HepG2 (cell line): ENCODE data around the gene CIITA. TPM values are rescaled to one million over a fixed set of nuclear protein-coding genes. Genes with fewer than 3 reads are reported as not detected.

ENCODE experiments used
- ATF7-NPFF ChIP-seq: sonication (generic); formaldehyde crosslinking; IDR thresholded peaks from 2 replicates; pipeline ENCODE4 v1.8.1; 2023; ENCODE audit warnings: mild to moderate bottlenecking, low read depth, missing genetic modification reagents, moderate library complexity
- BRF2 ChIP-seq: sonication (generic); formaldehyde crosslinking; IDR thresholded peaks from 2 replicates; pipeline ENCODE4 v1.8.1; 2022; ENCODE audit warnings: mild to moderate bottlenecking, missing genetic modification reagents
- E2F5 ChIP-seq: sonication (generic); formaldehyde crosslinking; conservative IDR thresholded peaks from 2 replicates; pipeline ENCODE4 v1.4.0; 2020; ENCODE audit warnings: missing genetic modification reagents
- FOXK1 ChIP-seq: sonication (generic); formaldehyde crosslinking; IDR thresholded peaks from 2 replicates; pipeline ENCODE4 v1.4.0; 2020; ENCODE audit warnings: low read depth, missing genetic modification reagents, borderline replicate concordance
- GATA4 ChIP-seq: sonication (generic); IDR thresholded peaks from 2 replicates; pipeline ENCODE4 v1.6.1; 2016; ENCODE audit warnings: antibody characterized with exemption, low read depth, borderline replicate concordance
- KDM2A ChIP-seq: sonication (generic); formaldehyde crosslinking; IDR thresholded peaks from 2 replicates; pipeline ENCODE4 v1.4.0; 2020; ENCODE audit warnings: low read depth, missing genetic modification reagents, borderline replicate concordance
- MYPOP ChIP-seq: sonication (generic); formaldehyde crosslinking; IDR thresholded peaks from 2 replicates; pipeline ENCODE4 v1.8.1; 2023; ENCODE audit warnings: mild to moderate bottlenecking, moderate library complexity, missing genetic modification reagents
- NFIB ChIP-seq: sonication (generic); formaldehyde crosslinking; IDR thresholded peaks from 2 replicates; pipeline ENCODE4 v1.9.0; 2021; ENCODE audit warnings: missing genetic modification reagents, mild to moderate bottlenecking, borderline replicate concordance
- ONECUT2 ChIP-seq: sonication (generic); formaldehyde crosslinking; IDR thresholded peaks from 2 replicates; pipeline ENCODE4 v1.4.0; 2020; ENCODE audit warnings: missing genetic modification reagents
- PRPF4 ChIP-seq: fragments of 200-400 bp; formaldehyde crosslinking; IDR thresholded peaks from 2 replicates; pipeline ENCODE4 v1.6.1; 2016; ENCODE audit warnings: low read length, low read depth; ENCODE audit not compliant: poor library complexity, severe bottlenecking
- SP5 ChIP-seq: IDR thresholded peaks from 2 replicates; pipeline ENCODE4 v1.6.1; 2016; ENCODE audit warnings: low read depth, borderline replicate concordance
- ZBTB44 ChIP-seq: sonication (generic); formaldehyde crosslinking; IDR thresholded peaks from 2 replicates; pipeline ENCODE4 v1.4.0; 2020; ENCODE audit warnings: missing genetic modification reagents
- ZFAT ChIP-seq: sonication (generic); formaldehyde crosslinking; conservative IDR thresholded peaks from 2 replicates; pipeline ENCODE4 v1.8.1; 2023; ENCODE audit warnings: missing genetic modification reagents, inconsistent platforms
- ZNF367 ChIP-seq: sonication (generic); formaldehyde crosslinking; IDR thresholded peaks from 2 replicates; pipeline ENCODE4 v1.4.0; 2020; ENCODE audit warnings: missing genetic modification reagents, borderline replicate concordance
- ZNF619 ChIP-seq: sonication (generic); formaldehyde crosslinking; IDR thresholded peaks from 2 replicates; pipeline ENCODE4 v1.4.0; 2020; ENCODE audit warnings: mild to moderate bottlenecking, missing genetic modification reagents
- ZNF781 ChIP-seq: sonication (generic); formaldehyde crosslinking; IDR thresholded peaks from 2 replicates; pipeline ENCODE4 v1.5.1; 2020; ENCODE audit warnings: borderline replicate concordance, mild to moderate bottlenecking, missing genetic modification reagents; ENCODE audit errors: not compliant biosample characterization
- ZSCAN25 ChIP-seq: sonication (generic); formaldehyde crosslinking; IDR thresholded peaks from 2 replicates; pipeline ENCODE4 v1.8.0; 2022; ENCODE audit warnings: mild to moderate bottlenecking, missing genetic modification reagents
- polyA plus RNA-seq, 8 experiments: library from polyadenylated mRNA; depleted of rRNA in 3 of 8; stranded (reverse) in 7 of 8; unstranded in 1 of 8; fragments of >200 nt; fragmentation: Illumina TruSeq in 4 of 8; extraction: Trizol in 4 of 8; gene quantifications; 2 replicates each; pipeline versions ENCODE4 v1.2.1 to v1.2.3, GENCODE V29; 2011 to 2016; ENCODE audit warnings: low read depth in 4 of 8, missing spikeins in 1 of 8, mixed read lengths in 1 of 8; ENCODE audit not compliant: insufficient read depth in 1 of 8
- total RNA-seq, 5 experiments: library from RNA; depleted of rRNA; stranded (reverse); fragments of >200 nt; fragmentation: Illumina TruSeq; extraction: Trizol; gene quantifications; 2 replicates each; pipeline ENCODE4 v1.2.3, GENCODE V29; 2016; ENCODE audit warnings: low read depth in 1 of 5
- TF ChIP-seq, protein P1 (sequence below): sonication (generic); formaldehyde crosslinking; IDR thresholded peaks from 2 replicates; pipeline ENCODE4 v1.4.0; 2020; ENCODE audit warnings: mild to moderate bottlenecking, missing genetic modification reagents
- TF ChIP-seq, protein P2 (sequence below): sonication (generic); formaldehyde crosslinking; IDR thresholded peaks from 2 replicates; pipeline ENCODE4 v1.5.0; 2020; ENCODE audit warnings: mild to moderate bottlenecking, low read depth, missing genetic modification reagents, borderline replicate concordance
- TF ChIP-seq, protein P3 (sequence below): sonication (generic); formaldehyde crosslinking; IDR thresholded peaks from 2 replicates; pipeline ENCODE4 v1.4.0; 2020; ENCODE audit warnings: missing genetic modification reagents

Gene CIITA
- total and polyA plus RNA-seq, 2 of the 13 experiments (the other 11 are each of a cell fraction or from before 2014, with no cell fraction given) = 0.08 to 0.09 TPM

DNA sequence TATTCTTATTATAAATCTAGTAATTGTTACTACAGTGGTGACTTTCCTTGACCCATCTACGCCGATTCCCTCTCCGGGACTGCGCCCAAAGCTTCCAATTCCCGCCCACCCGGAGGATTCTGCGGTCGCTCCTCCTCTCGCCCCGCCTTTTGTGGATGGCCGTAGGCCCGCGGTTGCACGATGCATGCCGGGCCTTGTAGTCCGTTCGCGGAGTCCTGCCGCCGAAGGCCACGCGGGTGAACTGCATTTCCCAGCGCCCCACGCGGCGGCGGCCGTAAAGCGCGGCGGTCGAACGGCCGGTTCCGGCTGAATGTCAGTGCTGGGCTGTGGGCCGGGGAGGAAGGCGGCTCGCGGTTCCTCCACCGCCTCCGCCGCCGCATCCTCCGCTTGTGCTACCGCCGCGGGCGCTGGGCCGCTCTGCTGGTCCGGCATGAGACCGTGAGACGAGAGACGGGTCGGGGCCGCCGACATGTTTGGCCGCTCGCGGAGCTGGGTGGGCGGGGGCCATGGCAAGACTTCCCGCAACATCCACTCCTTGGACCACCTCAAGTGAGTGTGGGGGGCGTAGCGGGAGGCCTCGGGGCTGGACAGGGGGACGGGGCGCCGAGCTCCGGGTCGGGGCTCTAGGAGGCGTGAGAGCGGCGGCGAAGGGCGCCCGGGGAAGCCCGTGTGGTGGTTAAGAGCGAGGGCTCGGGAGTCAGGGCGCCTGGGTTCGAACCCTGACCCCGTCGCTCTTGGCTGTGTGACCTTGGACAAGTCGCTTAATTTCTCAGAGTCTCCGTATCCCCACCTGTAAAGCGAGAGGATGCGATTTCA lies 67.5 kb downstream of the CIITA start, which contains the start of gene CLEC16A (continued):
- TF ChIP-seq ZNF367 (0 out of 2 replicates have a peak, but pooled peaks have one; percentile 74), ZNF781 (CRISPR knock-in tag) (no peak), BRF2 (CRISPR knock-in tag) (peak; percentile 88), ONECUT2 (CRISPR knock-in tag) (no peak), GATA4 (peak; percentile 67; the same call in 1 of the 2 replicates), E2F5 (peak; percentile 85; the same call in 1 of the 2 replicates), KDM2A (CRISPR knock-in tag) (peak; percentile 99), MYPOP (CRISPR knock-in tag) (peak; percentile 87), PRPF4 (no peak), ZSCAN25 (CRISPR knock-in tag) (peak; percentile 84), ATF7-NPFF (CRISPR knock-in tag) (peak; percentile 96), ZNF619 (CRISPR knock-in tag) (peak; percentile 99), ZBTB44 (CRISPR knock-in tag) (peak; percentile 91; the same call in 1 of the 2 replicates), ZFAT (CRISPR knock-in tag) (no peak), SP5 (CRISPR knock-in tag) (peak; percentile 85), NFIB (CRISPR knock-in tag) (no peak), FOXK1 (CRISPR knock-in tag) (peak; percentile 99)
- TF ChIP-seq, protein P1, sequence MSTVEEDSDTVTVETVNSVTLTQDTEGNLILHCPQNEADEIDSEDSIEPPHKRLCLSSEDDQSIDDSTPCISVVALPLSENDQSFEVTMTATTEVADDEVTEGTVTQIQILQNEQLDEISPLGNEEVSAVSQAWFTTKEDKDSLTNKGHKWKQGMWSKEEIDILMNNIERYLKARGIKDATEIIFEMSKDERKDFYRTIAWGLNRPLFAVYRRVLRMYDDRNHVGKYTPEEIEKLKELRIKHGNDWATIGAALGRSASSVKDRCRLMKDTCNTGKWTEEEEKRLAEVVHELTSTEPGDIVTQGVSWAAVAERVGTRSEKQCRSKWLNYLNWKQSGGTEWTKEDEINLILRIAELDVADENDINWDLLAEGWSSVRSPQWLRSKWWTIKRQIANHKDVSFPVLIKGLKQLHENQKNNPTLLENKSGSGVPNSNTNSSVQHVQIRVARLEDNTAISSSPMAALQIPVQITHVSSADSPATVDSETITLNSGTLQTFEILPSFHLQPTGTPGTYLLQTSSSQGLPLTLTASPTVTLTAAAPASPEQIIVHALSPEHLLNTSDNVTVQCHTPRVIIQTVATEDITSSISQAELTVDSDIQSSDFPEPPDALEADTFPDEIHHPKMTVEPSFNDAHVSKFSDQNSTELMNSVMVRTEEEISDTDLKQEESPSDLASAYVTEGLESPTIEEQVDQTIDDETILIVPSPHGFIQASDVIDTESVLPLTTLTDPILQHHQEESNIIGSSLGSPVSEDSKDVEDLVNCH (CRISPR knock-in tag) = 0 out of 2 replicates have a peak, but pooled peaks have one; percentile 49
- TF ChIP-seq, protein P2, sequence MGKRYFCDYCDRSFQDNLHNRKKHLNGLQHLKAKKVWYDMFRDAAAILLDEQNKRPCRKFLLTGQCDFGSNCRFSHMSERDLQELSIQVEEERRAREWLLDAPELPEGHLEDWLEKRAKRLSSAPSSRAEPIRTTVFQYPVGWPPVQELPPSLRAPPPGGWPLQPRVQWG (CRISPR knock-in tag) = no peak
- TF ChIP-seq, protein P3, sequence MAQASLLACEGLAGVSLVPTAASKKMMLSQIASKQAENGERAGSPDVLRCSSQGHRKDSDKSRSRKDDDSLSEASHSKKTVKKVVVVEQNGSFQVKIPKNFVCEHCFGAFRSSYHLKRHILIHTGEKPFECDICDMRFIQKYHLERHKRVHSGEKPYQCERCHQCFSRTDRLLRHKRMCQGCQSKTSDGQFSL (CRISPR knock-in tag) = peak; percentile 55; the same call in 1 of the 2 replicates
